ENCODE measurements around the gene EMX1.

The EMX1 gene

DNA sequence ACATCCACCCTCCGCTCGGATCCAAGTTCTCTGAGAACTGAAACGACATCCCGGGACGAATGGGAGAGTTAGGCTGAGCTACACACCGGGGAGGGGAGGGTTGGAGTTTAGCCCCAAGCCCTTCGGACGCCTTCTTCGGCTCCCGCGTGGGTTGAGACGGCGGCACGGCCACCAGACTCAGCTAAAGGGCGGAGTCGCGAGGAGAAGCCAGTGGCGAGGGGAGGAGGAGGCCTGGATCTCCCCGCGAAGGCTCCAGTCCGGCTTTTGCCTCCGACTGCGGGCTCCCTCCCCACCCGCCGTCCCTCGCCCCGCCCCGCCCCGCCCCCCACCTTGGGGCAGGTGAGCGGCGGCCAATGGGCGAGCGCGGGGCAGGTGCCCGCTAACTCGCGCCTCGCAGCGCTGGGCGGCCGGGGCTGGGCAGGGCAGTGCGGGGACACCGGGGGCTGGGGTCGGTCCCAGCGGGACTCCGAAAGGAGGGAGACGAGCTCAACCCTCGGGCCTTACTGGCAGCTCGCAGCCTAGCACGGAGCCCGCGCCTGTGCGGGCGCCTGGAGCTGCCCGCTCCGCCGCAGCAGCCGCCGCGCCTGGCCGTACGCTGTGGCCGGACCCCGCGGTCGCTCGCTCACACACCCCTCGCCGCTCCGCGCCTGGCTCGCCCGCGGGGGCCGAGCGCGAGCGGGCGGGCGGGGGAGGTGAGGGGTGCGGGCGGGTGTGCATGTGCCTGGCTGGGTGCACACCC, at the start of gene EMX1:
Gene EMX1, plus strand, starts transcription at position 382 of the 739 bp plus-strand sequence. Its CDS starts 334 bp downstream, at position 716.
- peak in 8 of 56 donors; percentile 20 to 58 (median 38) for DNase-seq

DNA sequence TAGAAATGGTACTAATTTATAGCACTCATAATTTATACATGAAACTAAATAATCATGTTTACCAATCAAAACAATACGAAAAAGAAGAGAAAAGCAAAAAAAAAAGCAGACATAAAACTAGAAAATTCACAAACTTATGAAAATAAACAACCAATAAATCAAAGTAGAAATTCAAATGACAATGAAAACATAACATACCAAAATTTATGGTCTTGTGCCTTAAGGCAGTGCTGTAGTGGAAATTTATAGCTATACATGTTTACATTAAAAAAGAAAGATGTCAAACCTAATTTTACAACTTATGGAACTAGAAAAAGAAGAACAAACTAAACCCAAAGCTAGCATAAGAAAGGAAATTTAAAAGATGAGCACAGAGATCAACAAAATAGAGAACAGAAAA, 46.3 kb upstream of the EMX1 start:
- DNase-seq = no peak

DNA sequence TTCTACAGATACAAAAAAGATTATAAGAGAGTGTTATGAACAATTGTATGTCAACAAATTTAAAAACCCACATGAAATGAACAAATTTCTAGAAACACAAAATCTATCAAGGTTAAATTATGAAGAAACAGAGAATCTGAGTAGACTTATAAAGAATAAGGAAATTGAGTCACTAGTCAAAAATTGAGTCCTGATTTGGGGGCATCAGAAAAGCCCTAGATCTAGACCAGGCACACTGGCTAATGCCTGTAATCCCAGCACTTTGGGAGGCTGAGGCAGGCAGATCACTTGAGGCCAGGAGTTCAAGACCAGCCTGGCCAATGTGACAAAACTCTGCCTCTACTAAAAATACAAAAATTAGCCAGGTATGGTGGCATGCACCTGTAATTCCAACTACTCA, 45.4 kb upstream of the EMX1 start:
- DNase-seq = no peak

DNA sequence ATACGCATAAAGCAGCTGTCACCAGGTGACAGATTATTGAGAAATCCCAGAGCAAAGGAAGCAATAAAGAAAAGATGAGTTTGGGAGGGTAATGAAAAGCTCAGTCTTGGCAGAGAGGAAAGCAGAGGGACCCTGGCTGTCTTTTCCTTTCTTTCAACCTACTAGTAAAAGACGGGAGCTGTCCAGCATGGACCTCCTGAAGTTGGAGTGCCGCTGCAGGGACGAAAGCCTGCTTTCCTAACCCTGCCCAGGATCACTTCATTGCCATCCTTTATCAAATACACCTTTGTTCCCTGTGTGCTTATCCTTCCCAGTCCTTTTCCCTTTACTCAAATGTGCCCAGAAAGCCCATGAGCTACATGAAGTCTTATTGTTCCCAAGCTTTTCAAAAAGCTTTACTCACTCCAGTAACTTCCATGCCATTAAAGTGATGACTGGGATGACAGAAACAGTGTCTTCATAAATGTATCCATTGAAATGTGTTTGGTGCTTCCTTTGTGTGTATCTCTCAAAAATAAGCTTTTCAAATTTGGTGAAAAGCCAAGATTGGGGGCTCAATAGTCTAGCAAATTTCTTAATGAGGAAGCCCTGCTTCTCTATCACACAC, 33.9 kb upstream of the EMX1 start:
- DNase-seq = no peak

DNA sequence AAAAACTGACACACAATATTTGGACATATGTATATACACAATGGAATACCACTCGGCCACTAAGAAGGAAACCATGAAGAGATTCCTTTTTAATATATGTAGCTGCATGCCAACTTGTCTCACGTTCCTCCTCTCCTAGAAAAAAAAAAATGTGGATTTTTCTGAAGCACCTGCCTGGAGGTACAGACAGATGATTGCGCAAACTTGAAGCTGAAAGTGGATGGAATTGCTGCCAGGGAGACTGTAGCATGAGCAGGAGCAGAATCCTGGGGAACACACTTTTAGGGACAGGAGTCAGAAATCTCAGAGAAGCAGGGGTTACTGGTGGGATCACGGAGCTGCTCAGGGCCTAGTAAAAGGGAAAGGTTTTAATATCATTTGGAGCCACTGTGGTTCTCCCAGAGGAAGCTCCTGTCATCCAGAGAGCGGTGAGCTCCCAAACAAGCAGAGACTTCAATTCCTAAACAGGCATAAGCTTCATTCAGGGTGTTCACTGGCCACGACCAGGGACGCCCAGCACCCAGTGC, 30.8 kb upstream of the EMX1 start:
- no peak for DNase-seq

DNA sequence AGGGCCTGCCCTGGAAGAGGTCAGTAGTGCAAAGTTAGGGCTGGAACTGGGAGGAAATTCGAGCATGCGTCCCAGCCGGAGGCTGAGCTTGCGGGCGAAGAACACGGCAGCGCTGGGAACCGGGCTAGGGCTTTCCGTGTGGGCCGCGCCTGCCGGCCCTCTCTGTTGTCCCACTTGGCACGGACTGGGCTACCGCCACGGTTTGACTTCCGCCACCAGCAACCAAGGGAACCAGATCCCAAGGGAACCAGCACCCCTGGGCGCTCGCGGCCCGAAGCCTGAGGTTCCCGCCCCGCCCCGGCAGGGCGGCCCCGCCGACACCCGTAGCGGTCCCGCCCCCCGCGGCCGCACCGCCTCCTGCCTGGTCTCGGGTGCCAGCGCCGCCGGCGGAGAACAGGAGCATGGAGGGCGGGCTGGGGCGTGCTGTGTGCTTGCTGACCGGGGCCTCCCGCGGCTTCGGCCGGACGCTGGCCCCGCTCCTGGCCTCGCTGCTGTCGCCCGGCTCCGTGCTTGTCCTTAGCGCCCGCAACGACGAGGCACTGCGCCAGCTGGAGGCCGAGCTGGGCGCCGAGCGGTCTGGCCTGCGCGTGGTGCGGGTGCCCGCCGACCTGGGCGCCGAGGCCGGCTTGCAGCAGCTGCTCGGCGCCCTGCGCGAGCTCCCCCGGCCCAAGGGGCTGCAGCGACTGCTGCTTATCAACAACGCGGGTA, 30.1 kb upstream of the EMX1 start, which contains the start of gene SPR:
Gene SPR, plus strand, starts transcription at position 377 of the 708 bp plus-strand sequence. Its CDS starts 25 bp downstream, at position 402.
- peak in 46 of 56 donors; percentile 18 to 77 (median 60) for DNase-seq

DNA sequence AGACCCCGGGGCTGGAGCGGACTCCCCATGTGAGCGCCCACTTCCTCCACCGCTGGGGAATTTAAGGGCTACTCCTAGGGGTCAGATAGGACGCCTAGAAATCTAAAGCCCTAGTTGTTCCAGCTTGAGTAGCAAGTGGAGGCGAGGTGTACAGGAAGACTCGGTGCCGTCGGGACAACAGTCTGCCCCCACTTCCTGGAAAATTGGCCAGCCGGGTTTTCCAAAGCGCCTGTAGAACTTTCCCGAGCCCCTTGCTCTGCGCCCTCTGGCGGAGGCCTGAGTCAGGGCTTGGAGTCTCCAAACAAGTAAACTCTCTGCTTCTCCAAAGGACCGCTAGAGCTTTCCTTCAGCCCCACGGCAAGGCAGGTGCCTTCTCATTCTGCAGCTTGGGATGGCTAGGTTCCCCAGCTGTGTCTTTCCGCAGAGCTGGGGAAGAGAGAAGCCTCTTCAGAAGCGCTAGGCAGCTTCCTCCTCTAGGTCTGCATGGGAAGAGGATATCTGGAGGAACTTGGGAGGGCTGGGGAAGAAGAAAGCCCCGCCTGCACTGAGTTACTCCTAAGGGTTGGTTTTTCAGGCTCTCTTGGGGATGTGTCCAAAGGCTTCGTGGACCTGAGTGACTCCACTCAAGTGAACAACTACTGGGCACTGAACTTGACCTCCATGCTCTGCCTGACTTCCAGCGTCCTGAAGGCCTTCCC, 29.4 kb upstream of the EMX1 start:
- peak in 53 of 56 donors; percentile 32 to 85 (median 70) for DNase-seq

DNA sequence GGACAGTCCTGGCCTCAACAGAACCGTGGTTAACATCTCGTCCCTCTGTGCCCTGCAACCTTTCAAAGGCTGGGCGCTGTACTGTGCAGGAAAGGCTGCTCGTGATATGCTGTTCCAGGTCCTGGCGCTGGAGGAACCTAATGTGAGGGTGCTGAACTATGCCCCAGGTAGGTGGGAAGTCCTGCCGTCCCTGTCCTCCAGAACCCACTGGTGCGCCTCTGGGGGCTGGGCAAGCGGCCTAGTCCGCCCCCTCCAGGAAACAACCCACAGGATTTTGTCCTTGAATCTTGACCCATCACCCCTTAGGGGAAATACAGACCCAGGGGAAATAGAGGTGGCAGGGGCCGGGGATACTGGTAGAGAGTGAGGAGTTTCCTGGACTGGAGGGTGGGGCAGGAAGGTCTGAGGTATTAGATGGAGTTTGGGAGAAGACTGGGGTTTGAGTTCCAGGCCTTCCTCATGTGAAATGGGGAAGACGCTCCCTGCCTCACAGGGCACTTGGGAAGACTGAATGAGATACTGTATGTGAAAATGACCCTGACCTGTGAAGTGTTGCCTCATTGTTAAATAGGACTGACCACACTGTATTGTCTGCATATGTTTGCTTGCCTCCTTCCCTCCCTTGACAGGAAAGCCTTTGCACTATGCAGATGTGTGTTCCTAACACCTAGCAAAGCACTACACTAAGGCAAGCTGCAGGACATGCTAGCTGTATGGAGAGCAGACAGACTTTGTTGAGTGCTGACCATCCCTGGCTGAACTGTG, 28.7 kb upstream of the EMX1 start:
- no peak for DNase-seq

DNA sequence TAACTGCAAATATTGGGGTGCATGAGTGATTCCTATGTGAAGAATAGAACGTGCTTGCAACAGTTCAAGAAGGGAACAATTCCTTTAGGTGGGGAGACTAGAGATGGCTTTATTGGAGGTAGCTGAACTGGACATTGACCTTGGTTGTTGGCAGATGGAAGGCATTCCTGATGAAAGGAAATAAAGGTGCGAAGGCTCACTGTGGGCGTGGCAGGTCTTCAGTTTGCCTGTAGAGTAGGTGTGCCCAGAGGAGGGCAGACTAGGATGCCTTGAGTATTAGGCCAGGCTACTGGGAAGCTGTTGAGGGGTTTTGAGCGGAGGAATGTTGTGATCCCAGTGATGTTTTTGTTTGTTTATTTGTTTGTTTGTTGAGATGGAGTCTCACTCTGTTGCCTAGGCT, 27.3 kb upstream of the EMX1 start:
- no peak for DNase-seq

DNA sequence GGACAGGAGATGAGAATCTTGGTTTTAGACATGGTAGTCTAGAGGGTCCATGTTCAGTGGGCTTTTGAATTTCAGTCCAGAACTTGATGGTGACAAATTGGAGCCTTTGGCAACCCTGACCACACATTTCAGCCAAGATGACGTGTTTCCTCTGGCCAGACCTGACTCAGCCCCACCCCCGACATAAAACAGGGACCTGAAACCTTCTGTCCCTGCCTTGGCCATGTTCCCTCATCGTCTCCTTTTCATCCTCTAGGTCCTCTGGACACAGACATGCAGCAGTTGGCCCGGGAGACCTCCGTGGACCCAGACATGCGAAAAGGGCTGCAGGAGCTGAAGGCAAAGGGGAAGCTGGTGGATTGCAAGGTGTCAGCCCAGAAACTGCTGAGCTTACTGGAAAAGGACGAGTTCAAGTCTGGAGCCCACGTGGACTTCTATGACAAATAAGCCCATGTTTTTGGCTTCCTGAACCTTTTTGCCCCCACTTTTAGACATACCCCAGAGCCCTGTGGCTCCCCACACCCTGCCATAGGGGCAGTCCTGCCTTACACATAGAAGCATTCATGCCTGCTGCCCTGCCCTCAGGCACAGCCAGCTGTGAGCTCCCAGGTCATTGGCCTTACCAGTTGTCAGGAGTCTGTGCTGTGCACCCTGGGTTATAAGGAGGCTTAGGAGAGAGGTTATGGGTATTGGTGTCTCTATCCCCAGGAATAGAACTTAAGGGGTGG, 26.1 kb upstream of the EMX1 start:
- no peak for DNase-seq

DNA sequence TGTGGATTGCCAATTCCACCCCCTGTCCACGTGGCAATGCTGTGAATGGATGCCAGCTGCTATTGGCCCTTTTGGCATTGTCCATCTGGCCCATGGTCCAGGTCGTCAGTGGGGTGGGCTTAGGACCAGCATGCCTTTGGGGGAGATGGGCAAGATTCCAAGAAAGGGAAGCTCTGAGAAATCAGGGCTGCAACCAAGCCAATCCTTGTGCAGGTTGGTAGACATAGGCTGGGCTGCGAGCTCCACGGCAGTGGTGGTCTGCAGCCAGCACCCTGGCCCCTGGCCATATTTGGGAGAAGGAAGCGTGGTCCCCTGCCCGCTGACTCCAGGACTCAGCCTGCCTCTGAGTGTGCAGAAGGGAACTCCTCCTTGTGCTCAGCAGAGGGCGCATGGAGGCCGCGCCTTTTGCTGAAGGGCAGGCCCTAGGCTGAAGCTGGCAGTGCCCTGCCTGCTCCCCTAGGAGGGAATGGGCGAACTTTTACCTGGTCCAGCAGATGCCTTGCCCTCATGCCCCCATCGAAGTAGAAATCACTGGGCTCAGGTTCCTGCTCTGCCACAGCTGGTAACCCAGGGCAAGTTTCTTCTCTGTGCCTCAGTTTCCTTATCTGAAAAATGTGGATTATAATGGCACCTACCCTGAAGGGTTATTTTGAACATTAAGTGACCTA, 24.7 kb upstream of the EMX1 start:
- DNase-seq = peak in 36 of 56 donors; percentile 14 to 77 (median 41)

DNA sequence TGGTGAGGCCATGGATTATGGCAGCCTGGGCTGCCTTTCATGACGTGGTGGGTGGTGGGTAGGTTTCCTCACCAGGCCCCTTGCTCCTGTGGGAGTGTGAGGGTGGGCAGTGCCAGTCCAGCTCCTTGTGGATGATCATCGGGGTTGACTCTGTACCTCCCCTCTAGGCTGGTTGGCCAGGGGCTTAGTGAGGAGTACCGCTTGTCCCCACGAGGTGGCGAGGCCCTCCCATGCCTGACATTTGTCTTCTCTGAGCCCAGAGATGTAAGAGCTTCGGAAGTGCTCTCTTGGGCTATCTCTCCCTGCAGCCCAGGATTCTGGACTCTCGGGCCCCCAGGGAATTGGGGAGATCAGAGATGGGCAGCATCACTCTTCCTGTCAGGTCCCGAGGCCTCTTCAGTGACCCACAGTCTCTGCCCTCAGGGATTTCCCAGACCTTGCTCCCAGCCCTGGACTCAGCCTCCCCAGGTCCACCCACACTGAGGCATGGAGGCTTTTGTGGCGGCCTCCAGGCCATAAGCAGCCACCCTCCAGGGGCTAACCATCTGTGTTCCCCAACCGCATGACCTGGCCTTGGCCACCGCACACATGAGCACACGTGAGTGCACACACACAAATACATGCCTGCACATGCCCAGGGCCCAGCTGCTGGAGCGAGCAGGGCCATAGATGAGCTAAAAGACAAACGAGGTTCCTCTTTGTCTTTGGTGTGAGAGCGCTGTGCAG, 23.6 kb upstream of the EMX1 start:
- DNase-seq = peak in 10 of 56 donors; percentile 6 to 46 (median 21)

DNA sequence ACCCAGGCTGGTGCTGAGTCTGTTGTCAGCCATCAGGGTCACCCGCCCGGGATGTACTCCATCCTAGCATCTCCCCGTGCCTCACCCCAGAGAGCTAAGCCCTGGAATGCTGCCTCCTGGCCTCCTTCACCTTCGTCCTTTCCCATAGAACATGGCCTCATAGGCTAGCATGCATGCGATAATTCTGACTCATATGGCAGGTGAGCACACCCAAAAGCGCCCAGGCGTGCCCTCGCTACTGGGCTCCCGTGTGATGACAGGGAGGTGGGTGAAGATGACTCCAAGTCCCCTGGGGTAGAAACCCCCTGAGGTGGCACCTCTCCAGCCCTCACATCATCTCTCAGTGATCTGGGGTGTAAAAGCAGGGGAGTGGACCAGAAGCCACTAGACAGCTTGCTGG, 22.8 kb upstream of the EMX1 start:
- DNase-seq = no peak

DNA sequence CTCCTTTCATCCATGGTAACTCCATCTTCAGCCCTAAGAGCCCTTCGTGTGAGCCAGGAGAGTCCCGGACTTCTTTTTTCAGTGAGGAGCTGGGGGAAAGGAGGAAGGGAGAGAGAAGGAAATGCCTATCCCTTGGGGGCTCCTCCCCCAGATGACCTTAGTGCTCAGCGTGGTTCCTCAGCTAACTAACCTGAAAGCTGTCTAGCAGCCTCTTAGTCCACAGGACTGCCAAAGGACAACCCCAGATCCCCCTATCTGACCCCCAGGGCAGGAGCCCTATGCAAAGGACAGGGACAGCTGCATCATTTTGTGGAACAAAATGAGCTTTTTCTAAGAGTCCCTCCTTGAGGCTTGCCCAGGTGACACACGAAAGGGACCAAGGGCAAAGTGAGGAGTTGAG, 22.2 kb upstream of the EMX1 start:
- no peak for DNase-seq

DNA sequence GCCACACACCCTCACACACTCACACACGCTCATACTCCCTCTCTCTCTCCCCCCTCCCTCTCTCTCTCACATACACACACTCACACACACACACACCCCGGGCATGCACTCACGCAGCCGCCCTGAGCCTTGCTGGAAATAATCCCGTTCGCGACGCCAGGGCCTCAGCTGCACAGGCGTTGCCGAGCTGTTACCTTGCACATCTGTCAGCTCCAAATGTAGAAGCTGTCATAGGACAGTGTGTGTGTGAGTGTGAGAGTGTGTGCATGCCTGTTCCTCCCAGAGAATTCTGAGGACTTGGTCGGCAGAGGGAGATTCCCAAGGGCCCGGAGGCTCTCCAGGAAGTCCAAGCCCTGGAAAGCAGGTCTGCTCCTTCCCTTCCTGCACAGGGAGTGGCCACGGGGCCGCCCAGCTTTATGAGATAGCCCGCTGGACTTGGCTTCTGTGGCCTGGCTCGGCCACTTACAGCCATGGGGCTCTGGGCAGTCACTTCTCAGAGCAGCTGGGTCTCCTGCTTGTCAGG, 21.5 kb upstream of the EMX1 start:
- DNase-seq = peak in 3 of 56 donors; percentile 9 to 19 (median 16)

DNA sequence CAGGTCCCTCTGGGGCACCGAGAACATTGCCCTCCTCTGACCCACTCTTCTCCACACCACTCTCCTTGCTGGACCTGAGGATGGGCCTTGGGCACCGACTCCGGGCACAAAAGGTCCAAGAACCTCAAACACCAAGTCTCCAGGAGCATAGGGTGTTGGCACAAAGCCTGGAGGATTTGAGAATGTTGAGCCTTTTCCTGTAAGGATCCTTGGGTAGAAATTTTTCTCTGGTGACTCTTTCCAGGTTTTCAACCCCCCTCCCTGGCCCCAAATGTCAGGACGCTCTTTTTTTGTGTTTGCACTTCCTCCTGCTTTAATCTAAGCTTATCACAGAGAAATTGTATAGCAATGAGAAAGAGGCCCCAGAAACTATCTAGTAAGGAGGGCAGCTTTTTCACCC, 20.9 kb upstream of the EMX1 start:
- DNase-seq = no peak

DNA sequence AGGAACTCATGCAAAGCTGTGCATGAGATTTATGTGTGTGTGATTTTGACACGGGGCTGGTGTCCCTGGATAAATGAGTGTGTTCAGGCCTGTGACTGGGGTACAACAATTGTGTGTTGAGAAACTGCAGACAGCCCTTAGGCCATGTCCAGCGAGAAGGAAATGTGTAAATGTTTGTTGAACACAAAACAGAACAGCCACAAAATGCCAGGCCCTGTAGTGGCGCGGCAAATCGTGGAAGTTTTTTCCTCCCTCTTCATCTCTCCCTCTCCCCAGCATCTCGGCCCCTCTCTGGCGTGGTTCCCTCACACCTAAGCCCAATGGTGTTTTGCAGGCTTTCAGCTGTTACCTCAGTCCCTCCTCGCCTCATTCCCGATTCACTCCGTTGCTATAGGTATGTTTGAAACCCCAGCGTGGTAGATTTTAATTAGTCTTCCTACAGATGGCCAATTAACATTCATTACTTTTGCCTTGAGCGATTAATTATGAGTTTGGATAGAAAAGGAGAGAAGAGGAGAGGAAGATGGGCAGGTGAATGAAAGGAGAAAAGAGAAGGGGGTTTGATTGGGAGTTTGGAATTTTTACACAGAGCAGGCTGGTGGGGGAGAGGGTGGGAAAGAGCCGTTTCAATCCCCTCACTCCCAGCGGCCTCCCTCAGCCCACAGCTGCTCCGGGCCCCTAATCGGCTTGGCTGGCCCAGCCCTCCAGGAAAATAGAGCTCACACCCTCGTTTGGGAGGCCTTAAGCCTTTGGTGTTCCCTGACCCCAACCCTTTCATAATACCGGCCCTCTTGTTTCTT, 19.3 kb upstream of the EMX1 start:
- no peak for DNase-seq

DNA sequence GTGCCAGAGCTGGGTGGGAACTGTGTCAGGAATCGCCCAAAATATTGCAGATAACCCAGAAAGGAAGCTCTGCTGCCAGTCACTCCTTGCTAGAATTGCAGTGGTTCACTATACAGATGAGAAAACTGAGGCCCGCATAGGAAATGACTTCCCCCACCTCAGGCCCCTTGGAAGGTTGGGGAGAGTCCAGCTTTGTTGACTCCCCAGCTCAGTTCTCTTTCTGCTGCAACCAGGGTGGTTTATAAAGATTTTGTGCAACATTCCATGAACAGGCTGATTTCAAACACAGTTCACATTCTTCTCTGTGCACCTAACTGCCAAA, 18.8 kb upstream of the EMX1 start:
- DNase-seq = no peak

Data from amygdala (tissue), 56 donors.